Measurements from ENCODE around the gene EHD3.

GRCh38 chr2:31286230-31286629, 52.3 kb downstream of the EHD3 start:
- TF ChIP-seq MXI1 (IDR thresholded peaks at IDR 0.05; ENCODE audit: borderline replicate concordance, low read depth, low read length) (no peak), CTCF (conservative IDR thresholded peaks at IDR 0.05; ENCODE audit: low read depth, low read length) (no peak), RAD21 (IDR thresholded peaks at IDR 0.05; ENCODE audit: low read length) (no peak), POLR2A (IDR thresholded peaks at IDR 0.05; ENCODE audit: low read depth, low read length) (no peak), RCOR1 (IDR thresholded peaks at IDR 0.05; ENCODE audit: insufficient replicate concordance, low read length) (no peak), MAFK (IDR thresholded peaks at IDR 0.05; ENCODE audit: low read depth, low read length) (no peak), BHLHE40 (IDR thresholded peaks at IDR 0.05; ENCODE audit: low read depth, low read length) (no peak), NFE2L2 (IDR thresholded peaks at IDR 0.05; ENCODE audit: low read depth, low read length) (no peak), ELK1 (IDR thresholded peaks at IDR 0.05; ENCODE audit: borderline replicate concordance, low read depth, low read length) (no peak)
